ENCODE measurements around the gene SIGLEC6. TPM values are rescaled to one million over a fixed set of nuclear protein-coding genes. Genes with fewer than 3 reads are reported as not detected.

The SIGLEC6 gene
- total and polyA plus RNA-seq, 2 experiments from 2014 or later, result not detected

GRCh38 chr19:51570962-51571575, 39.6 kb upstream of the SIGLEC6 start, which contains the start of gene ZNF175:
Gene ZNF175, plus strand, starts transcription at chr19:51571283. Its CDS starts 2,047 bp downstream, at chr19:51573330.
- Histone ChIP-seq H3K27me3 (no peaks in the 10 kb centered on the region), H2AFZ (peak within 1 kb of the TSS; percentile 43), H3K36me3 (replicated peaks; ENCODE audit: insufficient read depth, low read depth) (peaks cover 3% of the 10 kb centered on the region), H3K4me2 (peak within 1 kb of the TSS; percentile 77), H3K4me3 (peak within 1 kb of the TSS; percentile 14), H3K27ac (no peak within 1 kb of the TSS), H3K4me1 (ENCODE audit: insufficient read depth) (no peaks in the 10 kb centered on the region), H3K79me2 (peaks cover 10% of the 10 kb centered on the region), H3K9me2 (replicated peaks; ENCODE audit: insufficient read depth) (no peaks in the 10 kb centered on the region), H3K9me3 (ENCODE audit: low read depth) (no peaks in the 10 kb centered on the region), H4K20me1 (ENCODE audit: insufficient read depth, poor library complexity, severe bottlenecking) (no peaks in the 10 kb centered on the region)
- no peak for TF ChIP-seq EZH2 (IDR thresholded peaks at IDR 0.05; ENCODE audit: borderline replicate concordance)
- TF ChIP-seq CTCF (IDR thresholded peaks at IDR 0.05; ENCODE audit: poor library complexity), result no peak
- TF ChIP-seq EZH2phosphoT487 (IDR thresholded peaks at IDR 0.05; ENCODE audit: low read depth, severe bottlenecking, unreplicated experiment), result no peak
- WGBS (ENCODE audit: low lambda C conversion rate, missing lambda C conversion rate), result 40% methylated on average over 28 of the region's 30 CpGs
- DNase-seq (ENCODE audit: low spot score), result peak; percentile 93

GRCh38 chr19:51568456-51568855, 37.0 kb upstream of the SIGLEC6 start:
- Histone ChIP-seq H3K4me3 (no peak overlapping the region), H4K20me1 (ENCODE audit: insufficient read depth, poor library complexity, severe bottlenecking) (no peaks in the 10 kb centered on the region), H3K9me3 (ENCODE audit: low read depth) (no peaks in the 10 kb centered on the region), H3K27me3 (no peaks in the 10 kb centered on the region), H3K9me2 (replicated peaks; ENCODE audit: insufficient read depth) (no peaks in the 10 kb centered on the region), H3K36me3 (replicated peaks; ENCODE audit: insufficient read depth, low read depth) (no peaks in the 10 kb centered on the region), H3K27ac (no peak overlapping the region), H2AFZ (no peak overlapping the region), H3K4me1 (ENCODE audit: insufficient read depth) (no peaks in the 10 kb centered on the region), H3K4me2 (no peak overlapping the region), H3K79me2 (peaks cover 10% of the 10 kb centered on the region)
- 68% methylated on average over 1 of the region's 1 CpG for WGBS (ENCODE audit: low lambda C conversion rate, missing lambda C conversion rate)
- no peak for TF ChIP-seq EZH2phosphoT487 (IDR thresholded peaks at IDR 0.05; ENCODE audit: low read depth, severe bottlenecking, unreplicated experiment)
- DNase-seq (ENCODE audit: low spot score), result no peak

DNA sequence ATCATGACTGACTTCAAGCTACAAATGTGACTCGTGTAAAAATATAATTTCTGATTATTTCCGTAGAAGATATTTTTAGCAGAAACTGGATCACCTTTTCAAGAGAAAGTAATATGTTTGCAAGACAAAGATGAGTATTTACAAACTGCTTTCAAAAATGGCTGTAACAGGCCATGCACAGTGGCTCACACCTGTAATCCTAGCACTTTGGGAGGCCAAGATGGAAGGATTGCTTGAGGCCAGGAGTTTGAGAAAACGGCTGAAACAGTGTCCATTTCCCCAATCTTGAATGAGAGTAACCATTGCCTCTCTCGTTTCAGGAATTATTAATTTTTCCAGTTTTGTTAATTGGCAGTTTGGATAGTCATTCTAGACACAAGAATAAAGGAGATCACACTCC, 36.1 kb upstream of the SIGLEC6 start:
- H3K36me3 ChIP-seq (replicated peaks; ENCODE audit: insufficient read depth, low read depth), result no peaks in the 10 kb centered on the region
- H3K9me3 ChIP-seq (ENCODE audit: low read depth), result no peaks in the 10 kb centered on the region
- no peak overlapping the region for H3K4me2 ChIP-seq
- 75% methylated on average over 4 of the region's 4 CpGs for WGBS (ENCODE audit: low lambda C conversion rate, missing lambda C conversion rate)
- no peaks in the 10 kb centered on the region for H3K9me2 ChIP-seq (replicated peaks; ENCODE audit: insufficient read depth)
- H3K4me3 ChIP-seq, result no peak overlapping the region
- no peak overlapping the region for H2AFZ ChIP-seq
- TF ChIP-seq CTCF (IDR thresholded peaks at IDR 0.05; ENCODE audit: poor library complexity), result no peak
- no peak for TF ChIP-seq EZH2 (IDR thresholded peaks at IDR 0.05; ENCODE audit: borderline replicate concordance)
- TF ChIP-seq EZH2phosphoT487 (IDR thresholded peaks at IDR 0.05; ENCODE audit: low read depth, severe bottlenecking, unreplicated experiment), result no peak
- H4K20me1 ChIP-seq (ENCODE audit: insufficient read depth, poor library complexity, severe bottlenecking), result no peaks in the 10 kb centered on the region
- H3K27ac ChIP-seq, result no peak overlapping the region
- no peak for DNase-seq (ENCODE audit: low spot score)
- peaks cover 7% of the 10 kb centered on the region for H3K79me2 ChIP-seq
- no peaks in the 10 kb centered on the region for H3K4me1 ChIP-seq (ENCODE audit: insufficient read depth)
- no peaks in the 10 kb centered on the region for H3K27me3 ChIP-seq

DNA sequence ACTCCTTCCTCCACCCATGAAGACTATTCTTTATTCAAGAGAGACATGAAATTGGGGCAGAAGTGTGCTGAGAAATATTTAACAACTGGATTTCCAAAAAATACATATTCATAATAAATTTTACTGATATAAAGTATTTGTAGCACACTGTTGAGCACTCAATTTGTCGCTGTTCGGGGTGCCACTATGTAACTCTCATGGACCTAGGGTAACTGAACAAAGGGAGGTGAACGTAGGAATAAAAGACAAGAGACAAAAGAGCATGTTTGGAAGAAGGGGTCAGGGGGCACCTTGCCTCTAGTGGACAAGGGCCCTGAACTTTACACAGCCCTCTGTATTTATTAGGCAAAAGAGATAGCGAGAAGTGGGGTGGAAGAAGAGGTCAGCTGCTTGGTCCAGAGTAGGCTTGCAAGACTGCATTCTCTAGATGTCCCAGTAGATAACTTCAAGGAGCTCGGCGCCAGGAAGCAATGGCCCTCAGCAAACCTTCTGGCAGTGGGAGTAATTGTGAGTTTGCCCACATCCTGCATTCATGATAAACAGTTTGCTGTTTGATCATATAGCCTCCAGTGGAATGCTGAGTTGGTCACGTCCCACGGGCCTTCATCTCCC, 35.1 kb upstream of the SIGLEC6 start:
- TF ChIP-seq EZH2 (IDR thresholded peaks at IDR 0.05; ENCODE audit: borderline replicate concordance) (no peak), EZH2phosphoT487 (IDR thresholded peaks at IDR 0.05; ENCODE audit: low read depth, severe bottlenecking, unreplicated experiment) (no peak), CTCF (IDR thresholded peaks at IDR 0.05; ENCODE audit: poor library complexity) (no peak)
- H3K4me1 ChIP-seq (ENCODE audit: insufficient read depth), result no peaks in the 10 kb centered on the region

More for the DNA sequence above, 35.1 kb upstream of the SIGLEC6 start:
- no peaks in the 10 kb centered on the region for H4K20me1 ChIP-seq (ENCODE audit: insufficient read depth, poor library complexity, severe bottlenecking)
- no peaks in the 10 kb centered on the region for H3K36me3 ChIP-seq (replicated peaks; ENCODE audit: insufficient read depth, low read depth)
- no peak overlapping the region for H3K27ac ChIP-seq
- no peaks in the 10 kb centered on the region for H3K27me3 ChIP-seq
- no peak overlapping the region for H3K4me2 ChIP-seq
- H3K4me3 ChIP-seq, result no peak overlapping the region
- no peaks in the 10 kb centered on the region for H3K9me3 ChIP-seq (ENCODE audit: low read depth)
- H3K79me2 ChIP-seq, result peaks cover under 1% of the 10 kb centered on the region
- 75% methylated on average over 8 of the region's 8 CpGs for WGBS (ENCODE audit: low lambda C conversion rate, missing lambda C conversion rate)
- no peak for DNase-seq (ENCODE audit: low spot score)
- H3K9me2 ChIP-seq (replicated peaks; ENCODE audit: insufficient read depth), result no peaks in the 10 kb centered on the region
- H2AFZ ChIP-seq, result no peak overlapping the region
